ENCODE data around the gene GANAB. TPM values are rescaled to one million over a fixed set of nuclear protein-coding genes. Genes with fewer than 3 reads are reported as not detected.

The GANAB gene
- total and polyA plus RNA-seq, 4 donors, result 45.2 to 209 (median 148) TPM

GRCh38 chr11:62575156-62575555 lies 71.3 kb downstream of the GANAB start (continued):
- TF ChIP-seq, protein P1, sequence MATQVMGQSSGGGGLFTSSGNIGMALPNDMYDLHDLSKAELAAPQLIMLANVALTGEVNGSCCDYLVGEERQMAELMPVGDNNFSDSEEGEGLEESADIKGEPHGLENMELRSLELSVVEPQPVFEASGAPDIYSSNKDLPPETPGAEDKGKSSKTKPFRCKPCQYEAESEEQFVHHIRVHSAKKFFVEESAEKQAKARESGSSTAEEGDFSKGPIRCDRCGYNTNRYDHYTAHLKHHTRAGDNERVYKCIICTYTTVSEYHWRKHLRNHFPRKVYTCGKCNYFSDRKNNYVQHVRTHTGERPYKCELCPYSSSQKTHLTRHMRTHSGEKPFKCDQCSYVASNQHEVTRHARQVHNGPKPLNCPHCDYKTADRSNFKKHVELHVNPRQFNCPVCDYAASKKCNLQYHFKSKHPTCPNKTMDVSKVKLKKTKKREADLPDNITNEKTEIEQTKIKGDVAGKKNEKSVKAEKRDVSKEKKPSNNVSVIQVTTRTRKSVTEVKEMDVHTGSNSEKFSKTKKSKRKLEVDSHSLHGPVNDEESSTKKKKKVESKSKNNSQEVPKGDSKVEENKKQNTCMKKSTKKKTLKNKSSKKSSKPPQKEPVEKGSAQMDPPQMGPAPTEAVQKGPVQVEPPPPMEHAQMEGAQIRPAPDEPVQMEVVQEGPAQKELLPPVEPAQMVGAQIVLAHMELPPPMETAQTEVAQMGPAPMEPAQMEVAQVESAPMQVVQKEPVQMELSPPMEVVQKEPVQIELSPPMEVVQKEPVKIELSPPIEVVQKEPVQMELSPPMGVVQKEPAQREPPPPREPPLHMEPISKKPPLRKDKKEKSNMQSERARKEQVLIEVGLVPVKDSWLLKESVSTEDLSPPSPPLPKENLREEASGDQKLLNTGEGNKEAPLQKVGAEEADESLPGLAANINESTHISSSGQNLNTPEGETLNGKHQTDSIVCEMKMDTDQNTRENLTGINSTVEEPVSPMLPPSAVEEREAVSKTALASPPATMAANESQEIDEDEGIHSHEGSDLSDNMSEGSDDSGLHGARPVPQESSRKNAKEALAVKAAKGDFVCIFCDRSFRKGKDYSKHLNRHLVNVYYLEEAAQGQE (IDR thresholded peaks at IDR 0.05), result no peak
- no peak for TF ChIP-seq ATF3 (IDR thresholded peaks at IDR 0.05)
- no peak for TF ChIP-seq EGR1 (IDR thresholded peaks at IDR 0.05; ENCODE audit: low read depth in 2 of 2)

Small RNA genes lying within 50 kb of the gene (small RNA-seq; reads per million reads assigned to genes)
- gene AP001458.1, result not detected
- not detected for gene SNORA57

Other genes starting within 250 kb of the GANAB start
- not detected for gene SCGB1A1, start 227.6 kb downstream of the GANAB start, total RNA-seq
- gene SCGB1A1, start 227.6 kb downstream of the GANAB start, polyA plus RNA-seq, result not detected
- gene AHNAK, start 99.8 kb downstream of the GANAB start, total RNA-seq, result 100 to 1,000 TPM in 1 of 2 donors, 10 to 100 TPM in 1; 53.6 to 110 TPM
- 10 to 100 TPM; 22.6 to 22.7 TPM for gene AHNAK, start 99.8 kb downstream of the GANAB start, polyA plus RNA-seq
- gene EEF1G, start 72.7 kb downstream of the GANAB start, total RNA-seq, result 100 to 1,000 TPM; 373 to 640 TPM
- gene EEF1G, start 72.7 kb downstream of the GANAB start, polyA plus RNA-seq, result 100 to 1,000 TPM; 251 to 566 TPM
- gene TUT1, start 55.1 kb downstream of the GANAB start, total RNA-seq, result 10 to 100 TPM in 1 of 2 donors, 1 to 10 TPM in 1; 5.6 to 12.1 TPM
- 10 to 100 TPM; 15.2 to 15.8 TPM for gene TUT1, start 55.1 kb downstream of the GANAB start, polyA plus RNA-seq
- 10 to 100 TPM; 43.1 to 55.3 TPM for gene MTA2, start 44.7 kb downstream of the GANAB start, total RNA-seq
- gene MTA2, start 44.7 kb downstream of the GANAB start, polyA plus RNA-seq, result 10 to 100 TPM in 1 of 2 donors, 1 to 10 TPM in 1; 4.4 to 21.4 TPM
- gene EML3, start 33.8 kb downstream of the GANAB start, total RNA-seq, result 10 to 100 TPM in 1 of 2 donors, 1 to 10 TPM in 1; 6.0 to 17.2 TPM
- 10 to 100 TPM in 1 of 2 donors, 1 to 10 TPM in 1; 9.9 to 19.3 TPM for gene EML3, start 33.8 kb downstream of the GANAB start, polyA plus RNA-seq
- gene ROM1, start 33.4 kb downstream of the GANAB start, total RNA-seq, result 1 to 10 TPM in 1 of 2 donors, under 1 TPM in 1; 0.84 to 1.3 TPM
- 1 to 10 TPM in 1 of 2 donors, under 1 TPM in 1; 0.86 to 3.9 TPM for gene ROM1, start 33.4 kb downstream of the GANAB start, polyA plus RNA-seq
- gene B3GAT3, start 24.6 kb downstream of the GANAB start, total RNA-seq, result 10 to 100 TPM; 13.1 TPM
- gene B3GAT3, start 24.6 kb downstream of the GANAB start, polyA plus RNA-seq, result 10 to 100 TPM; 22.5 to 29.2 TPM
- gene INTS5, start 6.7 kb upstream of the GANAB start, total RNA-seq, result 10 to 100 TPM; 12.7 to 17.5 TPM
- 10 to 100 TPM in 1 of 2 donors, 1 to 10 TPM in 1; 6.5 to 14.6 TPM for gene INTS5, start 6.7 kb upstream of the GANAB start, polyA plus RNA-seq
- 10 to 100 TPM; 16.5 to 17.7 TPM for gene C11orf98, start 18.6 kb upstream of the GANAB start, total RNA-seq
- gene C11orf98, start 18.6 kb upstream of the GANAB start, polyA plus RNA-seq, result 10 to 100 TPM; 43.8 to 49.9 TPM
- gene CSKMT, start 18.7 kb upstream of the GANAB start, total RNA-seq, result 1 to 10 TPM; 1.8 to 2.5 TPM
- 1 to 10 TPM; 2.1 to 2.4 TPM for gene CSKMT, start 18.7 kb upstream of the GANAB start, polyA plus RNA-seq
- gene UQCC3, start 25.1 kb upstream of the GANAB start, total RNA-seq, result 1 to 10 TPM; 2.9 to 6.3 TPM
- 10 to 100 TPM in 1 of 2 donors, 1 to 10 TPM in 1; 7.0 to 12.2 TPM for gene UQCC3, start 25.1 kb upstream of the GANAB start, polyA plus RNA-seq
- gene LBHD1, start 25.7 kb upstream of the GANAB start, total RNA-seq, result 1 to 10 TPM; 3.5 to 4.4 TPM
- 1 to 10 TPM; 1.6 to 3.4 TPM for gene LBHD1, start 25.7 kb upstream of the GANAB start, polyA plus RNA-seq
- 10 to 100 TPM; 31.4 to 45.5 TPM for gene UBXN1, start 32.5 kb upstream of the GANAB start, total RNA-seq
- 10 to 100 TPM; 36.8 to 45.7 TPM for gene UBXN1, start 32.5 kb upstream of the GANAB start, polyA plus RNA-seq
- gene LRRN4CL, start 42.9 kb upstream of the GANAB start, total RNA-seq, result under 1 TPM in 1 of 2 donors, not detected in 1; 0.08 TPM
- gene LRRN4CL, start 42.9 kb upstream of the GANAB start, polyA plus RNA-seq, result under 1 TPM in 1 of 2 donors, not detected in 1; 0.06 TPM
- gene BSCL2, start 60.8 kb upstream of the GANAB start, total RNA-seq, result 10 to 100 TPM; 15.1 to 23.0 TPM
- 10 to 100 TPM; 34.5 to 40.0 TPM for gene BSCL2, start 60.8 kb upstream of the GANAB start, polyA plus RNA-seq
- gene GNG3, start 61.1 kb upstream of the GANAB start, total RNA-seq, result under 1 TPM in 1 of 2 donors, not detected in 1; 0.19 TPM
- not detected for gene GNG3, start 61.1 kb upstream of the GANAB start, polyA plus RNA-seq
- gene HNRNPUL2, start 80.8 kb upstream of the GANAB start, total RNA-seq, result 10 to 100 TPM; 14.0 to 17.0 TPM
- 10 to 100 TPM in 1 of 2 donors, 1 to 10 TPM in 1; 1.3 to 12.0 TPM for gene HNRNPUL2, start 80.8 kb upstream of the GANAB start, polyA plus RNA-seq
- gene TTC9C, start 81.9 kb upstream of the GANAB start, total RNA-seq, result 10 to 100 TPM; 12.0 to 16.1 TPM
- gene TTC9C, start 81.9 kb upstream of the GANAB start, polyA plus RNA-seq, result 10 to 100 TPM in 1 of 2 donors, 1 to 10 TPM in 1; 10.0 to 14.0 TPM
- gene ZBTB3, start 107.5 kb upstream of the GANAB start, total RNA-seq, result 1 to 10 TPM; 5.9 to 6.4 TPM
- 1 to 10 TPM; 1.5 to 2.6 TPM for gene ZBTB3, start 107.5 kb upstream of the GANAB start, polyA plus RNA-seq
- 10 to 100 TPM; 21.9 to 29.0 TPM for gene POLR2G, start 115.0 kb upstream of the GANAB start, total RNA-seq
- 10 to 100 TPM; 42.4 to 46.9 TPM for gene POLR2G, start 115.0 kb upstream of the GANAB start, polyA plus RNA-seq
- 10 to 100 TPM in 1 of 2 donors, 1 to 10 TPM in 1; 8.5 to 25.2 TPM for gene TAF6L, start 124.8 kb upstream of the GANAB start, total RNA-seq
- 10 to 100 TPM in 1 of 2 donors, 1 to 10 TPM in 1; 5.8 to 12.8 TPM for gene TAF6L, start 124.8 kb upstream of the GANAB start, polyA plus RNA-seq
- gene TMEM179B, start 140.8 kb upstream of the GANAB start, total RNA-seq, result 10 to 100 TPM; 21.1 to 28.4 TPM
- 10 to 100 TPM; 37.0 to 81.4 TPM for gene TMEM179B, start 140.8 kb upstream of the GANAB start, polyA plus RNA-seq
- 10 to 100 TPM in 1 of 2 donors, 1 to 10 TPM in 1; 9.2 to 11.8 TPM for gene TMEM223, start 145.4 kb upstream of the GANAB start, total RNA-seq
- gene TMEM223, start 145.4 kb upstream of the GANAB start, polyA plus RNA-seq, result 10 to 100 TPM; 14.2 to 23.8 TPM
- gene NXF1, start 158.8 kb upstream of the GANAB start, total RNA-seq, result 10 to 100 TPM; 17.3 to 38.3 TPM
- gene NXF1, start 158.8 kb upstream of the GANAB start, polyA plus RNA-seq, result 10 to 100 TPM; 30.3 to 35.1 TPM
- gene STX5, start 185.4 kb upstream of the GANAB start, total RNA-seq, result 10 to 100 TPM; 22.4 to 34.1 TPM
- 10 to 100 TPM; 13.6 to 29.8 TPM for gene STX5, start 185.4 kb upstream of the GANAB start, polyA plus RNA-seq
- gene TEX54, start 186.2 kb upstream of the GANAB start, total RNA-seq, result not detected
- gene TEX54, start 186.2 kb upstream of the GANAB start, polyA plus RNA-seq, result 1 to 10 TPM in 1 of 2 donors, not detected in 1; 1.6 TPM
- gene WDR74, start 193.0 kb upstream of the GANAB start, total RNA-seq, result 10 to 100 TPM; 17.1 to 21.5 TPM
- gene WDR74, start 193.0 kb upstream of the GANAB start, polyA plus RNA-seq, result 10 to 100 TPM; 19.6 to 22.5 TPM
- gene SLC3A2, start 234.3 kb upstream of the GANAB start, total RNA-seq, result 10 to 100 TPM; 48.1 to 59.5 TPM
- gene SLC3A2, start 234.3 kb upstream of the GANAB start, polyA plus RNA-seq, result 10 to 100 TPM; 34.3 to 53.9 TPM